ENCODE data around the gene LIN37.

DNA sequence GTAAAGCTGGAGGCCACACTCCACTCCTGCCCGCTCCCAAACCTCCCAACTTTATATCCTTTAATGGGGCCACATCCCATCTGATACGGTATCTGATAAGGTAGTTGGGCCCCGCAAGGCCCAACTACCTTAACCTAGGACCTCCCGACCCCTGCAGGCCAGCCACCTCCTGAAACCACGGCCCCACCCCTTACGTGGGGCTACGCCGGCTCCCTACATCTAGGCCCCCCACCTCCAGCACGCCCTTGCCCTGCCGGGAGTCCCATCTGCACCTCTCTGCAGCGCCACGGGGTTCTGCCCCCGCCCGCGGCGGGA lies 8.3 kb upstream of the LIN37 start:
- TF ChIP-seq EZH2 (IDR thresholded peaks at IDR 0.05; ENCODE audit: borderline replicate concordance, low read length), result no peak
- TF ChIP-seq, protein P1, sequence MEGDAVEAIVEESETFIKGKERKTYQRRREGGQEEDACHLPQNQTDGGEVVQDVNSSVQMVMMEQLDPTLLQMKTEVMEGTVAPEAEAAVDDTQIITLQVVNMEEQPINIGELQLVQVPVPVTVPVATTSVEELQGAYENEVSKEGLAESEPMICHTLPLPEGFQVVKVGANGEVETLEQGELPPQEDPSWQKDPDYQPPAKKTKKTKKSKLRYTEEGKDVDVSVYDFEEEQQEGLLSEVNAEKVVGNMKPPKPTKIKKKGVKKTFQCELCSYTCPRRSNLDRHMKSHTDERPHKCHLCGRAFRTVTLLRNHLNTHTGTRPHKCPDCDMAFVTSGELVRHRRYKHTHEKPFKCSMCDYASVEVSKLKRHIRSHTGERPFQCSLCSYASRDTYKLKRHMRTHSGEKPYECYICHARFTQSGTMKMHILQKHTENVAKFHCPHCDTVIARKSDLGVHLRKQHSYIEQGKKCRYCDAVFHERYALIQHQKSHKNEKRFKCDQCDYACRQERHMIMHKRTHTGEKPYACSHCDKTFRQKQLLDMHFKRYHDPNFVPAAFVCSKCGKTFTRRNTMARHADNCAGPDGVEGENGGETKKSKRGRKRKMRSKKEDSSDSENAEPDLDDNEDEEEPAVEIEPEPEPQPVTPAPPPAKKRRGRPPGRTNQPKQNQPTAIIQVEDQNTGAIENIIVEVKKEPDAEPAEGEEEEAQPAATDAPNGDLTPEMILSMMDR (IDR thresholded peaks at IDR 0.05; ENCODE audit: low read length), result no peak
